ENCODE measurements around the gene CLEC2L.

DNA sequence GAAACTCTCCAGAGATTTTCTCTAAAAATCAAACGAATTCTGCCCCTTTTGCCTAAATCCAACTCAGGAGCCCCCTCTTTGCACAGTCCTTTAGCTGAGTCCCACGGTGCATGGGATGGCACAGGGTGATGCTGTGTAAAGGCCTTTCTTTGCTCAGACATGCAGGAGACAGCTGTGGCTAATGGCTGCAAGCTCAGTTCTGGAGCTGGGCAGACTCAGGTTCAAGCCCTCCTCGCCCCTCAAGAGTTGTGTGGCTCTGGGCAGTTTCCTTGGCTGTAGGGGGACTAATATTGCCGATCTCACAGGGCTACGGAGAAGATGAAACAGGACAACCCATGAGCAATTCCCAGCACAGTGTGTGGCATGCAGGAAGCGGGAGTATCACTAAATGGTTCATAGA is 42.6 kb downstream of the CLEC2L start:
- no peak for TF ChIP-seq EZH2phosphoT487 (IDR thresholded peaks at IDR 0.05; ENCODE audit: insufficient read depth, low read depth)
- TF ChIP-seq EZH2 (IDR thresholded peaks at IDR 0.05; ENCODE audit: insufficient read depth, poor library complexity, severe bottlenecking), result no peak
